Osteoblast (primary cell): Measurements from ENCODE around the gene VPS13A. TPM values are rescaled to one million over a fixed set of nuclear protein-coding genes. Genes with fewer than 3 reads are reported as not detected.

Experiments used
- DNase-seq: peaks from one replicate; pipeline ENCODE4 v3.0.0; 2011; ENCODE audit warnings: low spot score, mixed read lengths; ENCODE audit not compliant: insufficient read length; ENCODE audit errors: missing footprints
- H2AFZ ChIP-seq: 2 replicates; pipeline ENCODE4 v1.6.0; 2011; ENCODE audit warnings: mild to moderate bottlenecking, low read length
- H3K27ac ChIP-seq: 2 replicates; pipeline ENCODE4 v1.5.1; 2011; ENCODE audit warnings: mild to moderate bottlenecking, low read depth, low read length, moderate library complexity
- H3K27me3 ChIP-seq: 2 replicates; pipeline ENCODE4 v1.6.0; 2012; ENCODE audit warnings: mild to moderate bottlenecking, control low read depth, inconsistent platforms, low read length, moderate library complexity; ENCODE audit not compliant: insufficient read depth
- H3K36me3 ChIP-seq: 2 replicates; pipeline ENCODE4 v1.5.1; 2011; ENCODE audit warnings: mild to moderate bottlenecking, low read length, control low read depth, moderate library complexity; ENCODE audit not compliant: insufficient read depth
- H3K4me1 ChIP-seq: 2 replicates; pipeline ENCODE4 v1.5.1; 2011; ENCODE audit warnings: mild to moderate bottlenecking, low read length, control low read depth, moderate library complexity; ENCODE audit not compliant: insufficient read depth
- H3K4me2 ChIP-seq: 2 replicates; pipeline ENCODE4 v1.6.0; 2011; ENCODE audit warnings: mild to moderate bottlenecking, low read length; ENCODE audit not compliant: insufficient read depth
- H3K4me3 ChIP-seq: fragments of 200-600 bp; sonication (generic); 3 replicates; pipeline ENCODE4 v1.5.1; 2012; ENCODE audit warnings: mild to moderate bottlenecking, low read length, inconsistent platforms; ENCODE audit not compliant: insufficient read depth
- H3K79me2 ChIP-seq: 2 replicates; pipeline ENCODE4 v1.6.0; 2012; ENCODE audit warnings: mild to moderate bottlenecking, low read length, control low read depth, inconsistent platforms; ENCODE audit not compliant: insufficient read depth
- H3K9me3 ChIP-seq: 2 replicates; pipeline ENCODE4 v1.5.1; 2011; ENCODE audit warnings: low read depth, low read length, control low read depth
- H4K20me1 ChIP-seq: 2 replicates; pipeline ENCODE4 v1.6.0; 2012; ENCODE audit warnings: mild to moderate bottlenecking, low read length, control low read depth; ENCODE audit not compliant: insufficient read depth
- CTCF ChIP-seq: IDR thresholded peaks from 2 replicates; pipeline ENCODE4 v1.5.1; 2011; ENCODE audit warnings: mild to moderate bottlenecking, low read depth, low read length, moderate library complexity; ENCODE audit errors: extremely low read depth
- total RNA-seq: library from RNA; depleted of rRNA; stranded (reverse); fragments of >200 nt; gene quantifications from 2 replicates; pipeline ENCODE4 v1.2.3, GENCODE V29; 2012

VPS13A gene
- total RNA-seq, 1 donor, result 60.4 TPM

DNA sequence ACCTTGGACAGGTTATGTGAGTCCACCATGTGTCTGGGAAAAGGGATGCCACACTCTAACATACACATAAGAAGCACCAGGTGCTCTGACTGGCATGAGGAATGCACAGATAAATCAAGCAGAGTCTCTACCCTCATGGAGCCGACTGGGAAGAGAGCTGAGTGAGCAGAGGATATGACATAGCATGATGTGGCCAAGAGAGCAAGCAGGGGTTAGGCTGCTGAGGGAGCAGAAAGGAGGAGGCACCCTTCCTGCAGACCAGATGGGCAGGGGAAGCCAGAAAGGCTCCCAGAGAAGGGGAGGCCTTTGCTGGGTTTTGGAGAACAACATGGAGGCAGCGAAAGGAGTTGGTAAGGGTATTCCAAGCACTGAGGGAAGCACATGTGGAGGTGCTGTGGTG lies 247.7 kb downstream of the VPS13A start:
- no peak for TF ChIP-seq CTCF
- H3K4me1 ChIP-seq, result peaks cover 12% of the 10 kb centered on the region
- H3K27ac ChIP-seq, result no peak overlapping the region
- no peaks in the 10 kb centered on the region for H4K20me1 ChIP-seq
- no peaks in the 10 kb centered on the region for H3K9me3 ChIP-seq
- H3K4me2 ChIP-seq, result no peak overlapping the region
- no peak for DNase-seq
- H3K27me3 ChIP-seq, result no peaks in the 10 kb centered on the region
- no peak overlapping the region for H3K4me3 ChIP-seq
- no peak overlapping the region for H2AFZ ChIP-seq
- no peaks in the 10 kb centered on the region for H3K36me3 ChIP-seq
- no peaks in the 10 kb centered on the region for H3K79me2 ChIP-seq

DNA sequence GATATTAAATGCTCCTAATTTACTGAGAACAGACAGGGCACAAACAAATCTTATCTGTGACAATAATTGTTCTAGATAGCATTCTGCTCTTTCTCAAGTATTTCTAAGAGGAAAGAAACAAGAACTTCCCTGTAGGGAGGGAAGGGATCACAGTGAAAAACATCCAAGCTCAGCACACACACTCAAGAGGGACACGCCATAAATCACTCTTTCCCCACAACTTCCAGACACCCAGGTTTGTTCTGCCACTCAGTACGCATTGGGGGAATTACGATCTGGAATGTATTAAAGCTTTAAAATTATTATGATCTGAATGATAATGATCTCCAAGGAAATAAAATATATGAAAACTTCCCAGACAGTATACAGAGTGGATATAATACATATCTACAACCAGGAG lies 249.4 kb downstream of the VPS13A start:
- H3K4me3 ChIP-seq, result no peak overlapping the region
- H3K27ac ChIP-seq, result no peak overlapping the region
- no peaks in the 10 kb centered on the region for H3K27me3 ChIP-seq
- H3K9me3 ChIP-seq, result no peaks in the 10 kb centered on the region
- no peak for DNase-seq
- H3K36me3 ChIP-seq, result no peaks in the 10 kb centered on the region
- no peaks in the 10 kb centered on the region for H4K20me1 ChIP-seq
- TF ChIP-seq CTCF, result no peak
- H3K4me2 ChIP-seq, result no peak overlapping the region
- H2AFZ ChIP-seq, result no peak overlapping the region
- no peaks in the 10 kb centered on the region for H3K79me2 ChIP-seq
- H3K4me1 ChIP-seq, result peaks cover 12% of the 10 kb centered on the region

GRCh38 chr9:77427256-77427927 lies 250.1 kb downstream of the VPS13A start:
- Histone ChIP-seq H2AFZ (no peak overlapping the region), H3K79me2 (no peaks in the 10 kb centered on the region), H3K4me3 (no peak overlapping the region)

DNA sequence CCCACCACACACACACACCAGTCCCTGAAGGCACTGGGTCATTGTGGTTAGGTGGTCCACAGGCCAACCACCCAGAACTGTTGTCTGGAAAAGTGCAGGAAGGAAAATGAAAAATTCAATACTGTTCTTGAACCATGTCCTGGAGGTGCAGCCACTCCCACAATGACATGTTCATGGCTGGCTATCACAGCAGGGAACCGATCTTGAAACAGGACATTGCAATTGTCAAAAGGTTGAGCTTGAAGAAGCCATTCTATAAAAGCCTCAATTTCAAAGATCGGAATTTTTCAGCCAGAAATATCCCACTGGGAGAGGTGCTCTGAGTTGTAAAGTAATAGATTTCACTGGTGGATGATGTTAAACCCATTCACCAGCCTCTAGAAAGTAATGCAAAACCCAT lies 252.6 kb downstream of the VPS13A start:
- TF ChIP-seq CTCF, result no peak
- no peaks in the 10 kb centered on the region for H3K79me2 ChIP-seq
- no peaks in the 10 kb centered on the region for H3K27me3 ChIP-seq
- H3K27ac ChIP-seq, result no peak overlapping the region
- H4K20me1 ChIP-seq, result no peaks in the 10 kb centered on the region
- no peak overlapping the region for H3K4me2 ChIP-seq
- no peak for DNase-seq
- H3K4me1 ChIP-seq, result peaks cover 7% of the 10 kb centered on the region
- H3K4me3 ChIP-seq, result no peak overlapping the region
- no peaks in the 10 kb centered on the region for H3K9me3 ChIP-seq
- H3K36me3 ChIP-seq, result no peaks in the 10 kb centered on the region
- H2AFZ ChIP-seq, result no peak overlapping the region

More at GRCh38 chr9:77427256-77427927, 250.1 kb downstream of the VPS13A start:
- H4K20me1 ChIP-seq, result no peaks in the 10 kb centered on the region
- H3K4me2 ChIP-seq, result no peak overlapping the region
- no peak for TF ChIP-seq CTCF
- H3K9me3 ChIP-seq, result no peaks in the 10 kb centered on the region
- no peaks in the 10 kb centered on the region for H3K27me3 ChIP-seq
- peaks cover 7% of the 10 kb centered on the region for H3K4me1 ChIP-seq
- no peak overlapping the region for H3K27ac ChIP-seq
- no peaks in the 10 kb centered on the region for H3K36me3 ChIP-seq
- DNase-seq, result no peak
